GM19455 (cell line): ENCODE results near the gene RETSAT.

ENCODE experiments used
- ATAC-seq: cut with Tn5 transposase; IDR thresholded peaks from one replicate; pipeline ENCODE4 v1.9.1; 2021; ENCODE audit not compliant: unreplicated experiment

RETSAT gene

DNA sequence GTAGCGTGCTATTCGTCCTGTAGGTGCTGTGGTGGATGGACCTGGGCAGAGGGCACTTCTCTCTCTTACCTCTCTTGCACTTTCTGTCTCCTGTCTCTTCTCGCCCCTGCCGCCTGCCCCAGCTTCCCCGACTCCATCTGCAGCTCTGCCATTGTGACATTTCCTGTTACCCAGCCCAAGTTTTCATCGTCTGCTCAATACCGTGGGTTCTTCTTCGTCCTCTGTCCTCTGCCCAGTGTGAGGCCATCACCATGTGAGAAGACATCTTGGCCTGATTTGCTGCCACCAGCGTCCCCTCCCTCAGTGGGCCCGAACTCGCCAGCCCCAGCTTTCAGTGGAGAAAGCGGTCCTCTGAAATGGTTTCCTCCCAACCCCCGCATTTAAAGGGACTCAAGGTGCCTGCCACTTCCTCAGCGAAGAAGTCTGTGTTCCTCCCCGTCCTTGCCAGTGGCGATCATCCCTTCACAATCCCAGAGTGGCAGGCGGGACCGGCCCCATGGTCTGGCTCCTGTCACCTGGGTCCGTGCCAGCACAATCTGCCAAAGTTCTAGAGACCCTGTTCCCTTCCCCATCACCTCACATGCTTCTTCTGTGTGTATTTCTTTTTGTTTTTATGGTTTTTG, 44.5 kb downstream of the RETSAT start:
- no peak for ATAC-seq

DNA sequence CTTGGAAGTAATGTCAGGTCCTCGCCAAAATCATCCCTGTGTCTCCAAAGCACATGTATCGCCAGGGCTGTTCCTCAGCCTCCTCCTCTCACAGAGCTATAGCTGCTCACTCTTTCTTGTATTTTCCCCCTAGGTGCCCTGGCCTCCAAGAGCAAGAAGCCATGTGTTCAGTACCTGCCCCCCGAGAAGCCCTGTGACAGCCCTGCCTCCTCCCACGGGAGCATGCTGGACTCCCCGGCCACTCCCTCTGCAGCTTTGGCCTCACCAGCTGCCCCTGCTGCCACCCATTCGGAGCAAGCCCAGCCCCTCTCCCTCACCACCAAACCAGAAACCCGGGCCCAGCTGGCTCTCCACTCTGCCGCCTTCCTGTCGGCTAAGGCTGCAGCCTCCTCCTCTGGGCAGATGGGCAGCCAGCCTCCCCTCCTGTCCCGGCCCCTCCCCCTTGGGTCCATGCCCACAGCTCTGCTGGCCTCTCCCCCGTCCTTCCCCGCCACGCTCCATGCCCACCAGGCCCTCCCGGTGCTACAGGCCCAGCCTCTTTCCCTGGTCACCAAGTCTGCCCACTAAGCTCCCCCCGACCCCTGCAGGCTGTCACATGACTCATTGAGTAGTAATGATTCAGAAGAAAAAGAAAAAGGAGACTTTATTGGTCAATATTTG, 45.3 kb downstream of the RETSAT start:
- ATAC-seq = no peak

DNA sequence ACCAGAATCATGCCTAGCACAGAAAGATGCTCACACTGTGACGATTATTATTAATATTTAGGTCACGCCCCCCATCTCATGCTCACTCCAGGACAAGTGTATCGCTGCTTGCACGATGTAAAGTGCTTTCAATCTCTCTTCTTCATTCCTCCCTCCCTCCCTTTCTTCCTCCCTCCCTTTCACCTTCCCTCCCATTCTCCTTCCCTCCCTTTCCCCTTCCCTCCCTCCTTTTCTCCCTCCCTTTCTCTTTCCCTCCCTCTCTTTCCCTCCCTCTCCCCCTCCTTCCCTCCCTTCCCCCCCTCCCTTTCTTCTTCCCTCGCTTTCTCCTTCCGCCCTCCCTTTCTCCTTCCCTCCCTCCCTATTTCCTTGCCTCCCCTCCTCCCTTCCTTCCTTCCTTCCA, 46.1 kb downstream of the RETSAT start:
- ATAC-seq = no peak

DNA sequence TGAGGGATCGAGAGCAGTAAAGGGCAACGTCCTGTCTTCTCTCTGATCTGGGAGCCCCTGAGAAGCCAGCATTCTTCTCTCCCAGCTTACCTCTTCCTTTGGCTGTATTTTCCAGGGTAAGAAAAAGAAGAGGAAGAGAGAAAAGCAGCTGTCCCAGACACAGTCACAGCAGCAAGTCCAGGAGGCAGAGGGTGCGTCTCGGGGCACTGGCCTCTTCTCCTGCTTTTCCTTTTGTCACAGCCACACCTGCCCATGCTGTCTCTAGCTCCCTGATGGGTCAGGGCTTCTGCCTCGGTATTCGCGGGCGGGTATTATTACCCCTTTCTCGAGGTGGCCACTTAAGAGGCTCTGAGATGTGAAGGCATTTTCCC, 46.8 kb downstream of the RETSAT start:
- no peak for ATAC-seq

DNA sequence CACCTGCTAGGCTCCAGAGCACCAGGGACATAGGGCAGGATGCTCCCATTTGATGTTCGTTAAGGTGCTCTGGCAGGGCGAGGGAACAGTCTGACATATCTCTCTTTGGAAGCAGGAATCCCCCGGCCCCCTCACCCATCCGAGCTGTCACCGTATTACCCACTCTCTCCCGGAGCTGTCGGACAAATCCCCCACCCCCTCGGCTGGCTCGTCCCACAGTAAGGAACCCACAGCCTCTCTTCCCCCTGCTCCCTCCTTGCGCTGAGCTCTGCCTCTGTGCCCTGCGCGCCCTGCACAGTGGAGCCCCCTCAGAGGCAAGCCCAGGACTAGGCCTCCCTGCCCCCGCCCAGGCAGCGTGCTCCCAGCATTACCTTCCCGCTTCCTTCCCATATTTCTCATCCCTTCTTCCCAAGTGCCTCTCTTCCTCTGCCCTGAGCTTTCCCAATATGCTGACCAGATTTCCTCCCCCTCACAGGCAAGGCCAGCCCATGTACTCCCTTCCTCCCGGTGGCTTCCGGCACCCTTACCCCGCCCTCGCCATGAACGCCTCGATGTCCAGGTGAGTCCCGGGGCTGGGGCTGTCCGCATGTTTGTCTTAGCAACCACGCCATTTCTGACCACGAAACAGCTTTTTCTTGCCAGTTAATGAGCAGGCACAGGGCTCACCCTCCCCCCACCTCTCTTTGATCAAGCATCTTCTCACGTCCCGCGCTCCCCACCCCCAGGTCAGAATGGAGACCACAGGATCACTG, 50.4 kb downstream of the RETSAT start:
- no peak for ATAC-seq

DNA sequence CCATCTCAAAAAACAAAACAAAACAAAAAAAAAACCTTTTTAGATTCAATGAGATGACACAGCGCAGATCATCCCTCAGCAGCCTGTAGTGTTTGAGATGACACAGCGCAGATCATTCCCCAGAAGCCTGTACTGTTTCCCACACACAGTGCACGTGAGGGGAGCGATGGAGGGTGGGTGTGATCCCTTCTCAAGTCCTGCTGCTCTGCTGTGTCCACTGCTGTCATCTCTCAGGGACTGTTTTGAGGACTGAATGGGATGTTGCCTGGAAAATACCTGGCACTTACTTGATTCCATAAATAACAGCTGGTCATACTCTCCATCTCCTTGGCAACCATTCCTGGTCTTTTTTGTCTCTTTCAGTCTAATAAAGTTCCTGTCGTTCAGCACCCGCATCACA, 52.2 kb downstream of the RETSAT start:
- no peak for ATAC-seq
